ENCODE data around the gene SPACA7. TPM values are rescaled to one million over a fixed set of nuclear protein-coding genes. Genes with fewer than 3 reads are reported as not detected.

SPACA7 gene
- total and polyA plus RNA-seq, 11 donors, result not detected

DNA sequence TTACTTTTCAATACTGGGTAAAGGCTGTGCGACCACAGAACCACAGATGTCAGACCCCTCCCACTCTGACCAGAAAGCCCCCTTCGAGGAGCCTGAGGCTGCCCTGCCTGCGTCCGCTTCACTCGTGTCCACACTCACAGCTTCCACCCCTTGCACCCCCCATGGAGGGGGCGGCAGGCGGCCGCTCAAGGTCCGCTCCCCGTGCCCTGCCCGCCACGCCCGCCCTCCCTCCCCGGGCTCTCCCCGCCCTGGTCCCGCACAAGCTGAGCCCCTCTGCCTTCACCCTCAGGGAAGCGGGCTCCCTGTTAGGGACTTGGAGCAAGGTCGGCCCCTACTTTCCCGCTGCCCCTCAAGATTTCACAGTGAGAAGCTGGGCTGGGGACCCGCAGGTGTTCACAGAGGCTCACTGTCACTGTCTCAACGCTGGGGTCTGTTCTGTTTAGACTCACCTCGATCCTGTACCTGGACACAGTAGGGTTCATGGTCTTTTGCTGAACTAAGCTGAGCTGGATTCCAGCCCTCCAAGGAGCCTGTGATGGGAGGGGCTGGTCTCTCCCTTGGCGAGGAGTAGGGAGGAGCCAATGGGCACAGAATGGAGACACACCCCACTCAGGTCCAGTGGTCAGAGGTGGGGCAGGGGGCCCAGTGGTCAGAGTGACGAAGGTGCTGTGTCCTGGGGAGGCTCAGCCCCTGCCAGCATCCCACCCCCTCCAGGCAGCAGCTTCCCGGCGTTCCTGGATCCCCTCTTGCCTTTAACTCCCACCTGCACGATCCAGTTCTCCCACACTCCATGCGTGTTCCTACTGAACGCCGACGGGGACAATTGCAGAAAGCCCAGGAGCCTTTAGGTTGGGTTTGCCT, 69.5 kb downstream of the SPACA7 start:
- TF ChIP-seq POLR2A (IDR thresholded peaks at IDR 0.05), result no peak
- TF ChIP-seq, protein P1, sequence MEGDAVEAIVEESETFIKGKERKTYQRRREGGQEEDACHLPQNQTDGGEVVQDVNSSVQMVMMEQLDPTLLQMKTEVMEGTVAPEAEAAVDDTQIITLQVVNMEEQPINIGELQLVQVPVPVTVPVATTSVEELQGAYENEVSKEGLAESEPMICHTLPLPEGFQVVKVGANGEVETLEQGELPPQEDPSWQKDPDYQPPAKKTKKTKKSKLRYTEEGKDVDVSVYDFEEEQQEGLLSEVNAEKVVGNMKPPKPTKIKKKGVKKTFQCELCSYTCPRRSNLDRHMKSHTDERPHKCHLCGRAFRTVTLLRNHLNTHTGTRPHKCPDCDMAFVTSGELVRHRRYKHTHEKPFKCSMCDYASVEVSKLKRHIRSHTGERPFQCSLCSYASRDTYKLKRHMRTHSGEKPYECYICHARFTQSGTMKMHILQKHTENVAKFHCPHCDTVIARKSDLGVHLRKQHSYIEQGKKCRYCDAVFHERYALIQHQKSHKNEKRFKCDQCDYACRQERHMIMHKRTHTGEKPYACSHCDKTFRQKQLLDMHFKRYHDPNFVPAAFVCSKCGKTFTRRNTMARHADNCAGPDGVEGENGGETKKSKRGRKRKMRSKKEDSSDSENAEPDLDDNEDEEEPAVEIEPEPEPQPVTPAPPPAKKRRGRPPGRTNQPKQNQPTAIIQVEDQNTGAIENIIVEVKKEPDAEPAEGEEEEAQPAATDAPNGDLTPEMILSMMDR (IDR thresholded peaks at IDR 0.05), result no peak
- peaks cover 0 to 65% (median 26%) of the 10 kb centered on the region in 9 donors for H3K27me3 ChIP-seq

DNA sequence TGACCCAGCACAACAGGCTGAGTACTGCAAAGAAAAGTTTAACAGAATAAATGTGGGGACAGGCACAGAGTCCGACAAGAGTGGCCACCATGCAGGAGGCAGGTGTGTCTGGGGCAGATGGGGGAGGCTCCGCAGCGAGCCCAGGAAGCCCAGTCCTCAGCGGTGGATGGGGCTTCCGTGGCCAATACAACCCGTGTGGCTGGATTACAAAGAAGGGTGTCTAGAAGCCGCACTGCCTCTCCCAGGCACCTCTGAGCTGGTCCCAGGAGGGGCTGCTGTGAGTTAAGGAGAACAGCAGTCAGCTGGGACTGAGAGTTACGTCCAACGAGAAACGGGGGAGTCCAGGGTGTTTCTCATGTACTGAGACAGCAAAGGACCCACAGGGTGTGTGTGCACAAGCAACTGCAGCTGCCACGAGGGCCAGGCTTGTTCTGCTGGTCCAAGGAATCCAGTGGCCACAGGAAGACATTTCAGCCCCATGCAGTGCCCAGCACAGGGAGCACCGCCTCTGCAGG, 70.2 kb downstream of the SPACA7 start:
- Histone ChIP-seq H3K27me3 (peaks cover 0 to 59% (median 26%) of the 10 kb centered on the region in 9 donors), H3K4me3 (no peak overlapping the region), H3K27ac (no peak overlapping the region), H3K9me3 (no peaks in the 10 kb centered on the region), H3K4me1 (peaks cover 0 to 8% (median 0%) of the 10 kb centered on the region in 12 donors), H3K36me3 (no peaks in the 10 kb centered on the region)
- whole genome bisulfite sequencing, 4 donors, result 62 to 79% (median 69%) methylated on average over 12 of the region's 12 CpGs
- TF ChIP-seq, protein P1 (IDR thresholded peaks at IDR 0.05), result no peak
- TF ChIP-seq POLR2A (IDR thresholded peaks at IDR 0.05), result no peak
- ATAC-seq (no peak), DNase-seq (peak in 1 of 5 donors; percentile 18)
- intact Hi-C loops (cut with DNase I), result loop anchor here in 2 of 10 donors (10.0 kb wide), 2 partner anchors 158 to 382 kb away; partner anchors contain the start of gene SOX1 (in 1 of the 2)

More for the DNA sequence above, 69.5 kb downstream of the SPACA7 start:
- WGBS, 4 donors, result 65 to 71% (median 66%) methylated on average over 18 to 31 of the region's 31 CpGs
- intact Hi-C loops (cut with DNase I), result loop anchor here in 7 of 10 donors (2.0 to 10.0 kb wide), 4 partner anchors 159 to 971 kb away; partner anchors contain the start of gene SOX1 (in 1 of the 7)
- no peak overlapping the region for H3K27ac ChIP-seq
- ATAC-seq, result no peak
- no peaks in the 10 kb centered on the region for H3K9me3 ChIP-seq
- no peak overlapping the region for H3K4me3 ChIP-seq
- DNase-seq, result peak in 1 of 5 donors; percentile 26
- H3K36me3 ChIP-seq, result no peaks in the 10 kb centered on the region
- peaks cover 0 to 8% (median 0%) of the 10 kb centered on the region in 12 donors for H3K4me1 ChIP-seq

DNA sequence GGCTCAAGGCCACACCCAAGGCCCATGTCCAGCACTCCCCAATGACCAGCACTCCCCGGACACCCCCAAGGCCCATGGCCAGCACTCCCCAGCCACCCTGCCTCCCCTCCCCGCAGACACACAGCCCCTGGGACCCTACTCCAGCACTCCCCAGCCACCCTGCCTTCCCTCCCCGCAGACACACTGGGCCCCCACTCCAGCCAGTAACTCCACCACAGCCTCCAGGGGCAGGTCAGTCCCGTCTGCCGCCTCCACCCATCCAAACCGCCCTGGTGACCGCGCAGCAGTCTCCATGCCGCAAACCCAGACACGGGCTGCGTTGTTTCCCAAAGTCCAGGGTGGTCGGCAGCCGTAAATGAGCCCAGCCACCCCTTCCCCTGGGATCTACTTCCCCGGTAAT, 70.7 kb downstream of the SPACA7 start:
- H3K27ac ChIP-seq, result no peak overlapping the region
- H3K4me3 ChIP-seq, result no peak overlapping the region
- no peaks in the 10 kb centered on the region for H3K36me3 ChIP-seq
- peak in 1 of 5 donors; percentile 44 for DNase-seq
- ATAC-seq, result no peak
- H3K27me3 ChIP-seq, result peaks cover 0 to 59% (median 26%) of the 10 kb centered on the region in 9 donors
- intact Hi-C loops (cut with DNase I), result loop anchor here in 2 of 10 donors (10.0 kb wide), 2 partner anchors 158 to 382 kb away; partner anchors contain the start of gene SOX1 (in 1 of the 2)
- 80 to 89% (median 88%) methylated on average over 14 of the region's 14 CpGs for WGBS, 4 donors
- H3K9me3 ChIP-seq, result no peaks in the 10 kb centered on the region
- H3K4me1 ChIP-seq, result peaks cover 0 to 8% (median 0%) of the 10 kb centered on the region in 12 donors
- TF ChIP-seq POLR2A (IDR thresholded peaks at IDR 0.05), result no peak
- TF ChIP-seq, protein P1 (IDR thresholded peaks at IDR 0.05), result no peak

DNA sequence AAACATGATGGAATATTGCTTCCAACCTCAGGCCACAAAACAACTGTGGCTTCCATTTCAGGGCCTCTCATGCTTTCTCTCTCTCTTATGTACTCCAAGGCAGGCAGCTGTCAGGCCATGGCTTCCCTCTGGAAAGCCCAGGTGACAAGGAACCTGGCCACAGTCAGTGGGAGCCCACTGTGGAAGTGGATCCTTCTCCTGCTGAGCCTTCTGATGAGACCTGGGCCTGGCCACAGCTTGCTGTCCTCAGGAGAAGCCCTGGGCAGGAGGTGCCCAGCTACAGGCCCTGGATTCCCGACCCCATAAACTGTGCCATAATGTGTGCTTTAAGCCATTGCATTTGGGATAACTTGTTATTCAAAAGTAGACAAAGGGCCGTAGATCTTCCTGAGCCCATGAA, 71.2 kb downstream of the SPACA7 start:
- Histone ChIP-seq H3K4me3 (no peak overlapping the region), H3K27me3 (peaks cover 0 to 58% (median 22%) of the 10 kb centered on the region in 9 donors), H3K4me1 (peaks cover 0 to 8% (median 0%) of the 10 kb centered on the region in 12 donors), H3K36me3 (no peaks in the 10 kb centered on the region), H3K27ac (no peak overlapping the region), H3K9me3 (no peaks in the 10 kb centered on the region)
- intact Hi-C loops (cut with DNase I), result loop anchor here in 2 of 10 donors (10.0 kb wide), 2 partner anchors 157 to 383 kb away; partner anchors contain the start of gene SOX1 (in 1 of the 2)
- ATAC-seq (no peak), DNase-seq (peak in 1 of 5 donors; percentile 21)
- WGBS, 4 donors, result 81 to 89% (median 84%) methylated on average over 2 of the region's 2 CpGs
- no peak for TF ChIP-seq POLR2A (IDR thresholded peaks at IDR 0.05)
- TF ChIP-seq, protein P1 (IDR thresholded peaks at IDR 0.05), result no peak
